Activated CD8-positive, alpha-beta T cell treated with anti-CD3 and anti-CD28 coated beads for 36 hours (primary cell): Measurements from ENCODE around the gene SNCAIP. TPM values are rescaled to one million over a fixed set of nuclear protein-coding genes. Genes with fewer than 3 reads are reported as not detected.

Experiments
- ATAC-seq: fragments of 200-7000 bp; cut with Tn5 transposase; one replicate; pipeline ENCODE4 v1.10.0; 2021; ENCODE audit warnings: mild to moderate bottlenecking, moderate library complexity
- CTCF ChIA-PET: fragments of 350-600 bp; sonication (Branson Sonifier 250); formaldehyde crosslinking; loops from one replicate; lab custom pipeline; 2021; ENCODE audit warnings: antibody characterized with exemption; lab: Charles Lee
- POLR2A ChIA-PET: fragments of 350-600 bp; sonication (Branson Sonifier 250); formaldehyde crosslinking; loops from one replicate; lab custom pipeline; 2021; ENCODE audit warnings: antibody characterized with exemption; lab: Charles Lee
- DNase-seq: peaks from one replicate; pipeline ENCODE4 v3.0.0-alpha.2; 2020
- H3K27ac Mint-ChIP-seq: one replicate; pipeline ENCODE4 v1.8.0; 2021; ENCODE audit warnings: mild to moderate bottlenecking, mixed read lengths
- H3K27me3 Mint-ChIP-seq: one replicate; pipeline ENCODE4 v1.8.0; 2021; ENCODE audit warnings: mixed read lengths
- H3K36me3 Mint-ChIP-seq: one replicate; pipeline ENCODE4 v1.8.0; 2021; ENCODE audit warnings: low read depth, mixed read lengths
- H3K4me1 Mint-ChIP-seq: one replicate; pipeline ENCODE4 v1.8.0; 2021; ENCODE audit warnings: low read depth, mixed read lengths
- H3K4me3 Mint-ChIP-seq: one replicate; pipeline ENCODE4 v1.8.0; 2021; ENCODE audit warnings: mild to moderate bottlenecking, moderate library complexity, mixed read lengths
- H3K9me3 Mint-ChIP-seq: one replicate; pipeline ENCODE4 v1.8.0; 2021; ENCODE audit warnings: mixed read lengths
- intact Hi-C: fragments of 100-400 bp; cut with micrococcal nuclease; formaldehyde crosslinking; loops from one replicate; pipeline ENCODE4 v1.10.0; 2022
- total RNA-seq, 2 experiments: library from RNA; stranded (reverse); gene quantifications; one replicate each; pipeline ENCODE4 v1.2.3, GENCODE V29; 2021
- TF ChIP-seq, protein P1 (sequence below): fragments of 200-600 bp; IDR thresholded peaks from one replicate; pipeline ENCODE4 v1.8.0; 2022; ENCODE audit warnings: antibody characterized with exemption, mild to moderate bottlenecking

SNCAIP gene
- total RNA-seq, 2 experiments from 2014 or later, result not detected

DNA sequence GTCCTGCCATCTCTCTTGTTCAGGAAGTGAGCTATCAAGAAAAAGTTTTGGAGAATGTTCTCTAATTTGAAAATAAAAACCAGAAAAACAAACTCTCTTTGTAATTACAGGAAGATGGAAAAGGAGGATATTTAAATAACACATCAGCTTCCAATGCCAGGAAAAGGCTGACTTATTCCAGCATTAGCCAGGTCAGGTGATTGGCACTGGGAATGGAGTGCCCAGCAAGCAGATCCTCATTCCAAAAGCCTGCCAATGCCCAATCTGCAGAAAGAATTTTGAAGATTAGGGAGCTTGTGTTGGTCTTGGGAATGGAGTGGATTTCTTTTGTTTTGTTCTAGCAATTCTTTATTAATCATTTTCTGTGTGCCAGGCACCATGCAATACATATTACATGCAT is 196.6 kb downstream of the SNCAIP start:
- Mint-ChIP-seq H3K9me3 (no peaks in the 10 kb centered on the region), H3K4me1 (no peaks in the 10 kb centered on the region), H3K27ac (no peak overlapping the region), H3K27me3 (no peaks in the 10 kb centered on the region), H3K4me3 (no peak overlapping the region), H3K36me3 (no peaks in the 10 kb centered on the region)
- CTCF ChIA-PET, result no interaction called here
- POLR2A ChIA-PET, result no interaction called here
- intact Hi-C loops, result no loop called here
- TF ChIP-seq, protein P1, sequence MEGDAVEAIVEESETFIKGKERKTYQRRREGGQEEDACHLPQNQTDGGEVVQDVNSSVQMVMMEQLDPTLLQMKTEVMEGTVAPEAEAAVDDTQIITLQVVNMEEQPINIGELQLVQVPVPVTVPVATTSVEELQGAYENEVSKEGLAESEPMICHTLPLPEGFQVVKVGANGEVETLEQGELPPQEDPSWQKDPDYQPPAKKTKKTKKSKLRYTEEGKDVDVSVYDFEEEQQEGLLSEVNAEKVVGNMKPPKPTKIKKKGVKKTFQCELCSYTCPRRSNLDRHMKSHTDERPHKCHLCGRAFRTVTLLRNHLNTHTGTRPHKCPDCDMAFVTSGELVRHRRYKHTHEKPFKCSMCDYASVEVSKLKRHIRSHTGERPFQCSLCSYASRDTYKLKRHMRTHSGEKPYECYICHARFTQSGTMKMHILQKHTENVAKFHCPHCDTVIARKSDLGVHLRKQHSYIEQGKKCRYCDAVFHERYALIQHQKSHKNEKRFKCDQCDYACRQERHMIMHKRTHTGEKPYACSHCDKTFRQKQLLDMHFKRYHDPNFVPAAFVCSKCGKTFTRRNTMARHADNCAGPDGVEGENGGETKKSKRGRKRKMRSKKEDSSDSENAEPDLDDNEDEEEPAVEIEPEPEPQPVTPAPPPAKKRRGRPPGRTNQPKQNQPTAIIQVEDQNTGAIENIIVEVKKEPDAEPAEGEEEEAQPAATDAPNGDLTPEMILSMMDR, result no peak
- ATAC-seq (no peak), DNase-seq (no peak)

Other genes with a start within 250 kb of the SNCAIP start
- gene LOX, start 234.0 kb upstream of the SNCAIP start, total RNA-seq, result not detected
- not detected for gene ZNF474, start 182.7 kb upstream of the SNCAIP start, total RNA-seq